Putamen (tissue), 1 donor: ENCODE results near the gene ING5.
"Not testable (repeated sequence)": the region's sequence is repeated elsewhere in the genome, so short reads cannot be mapped to it uniquely, and the experiment has no call there.

Experiments used
- DNase-seq: peaks from one replicate; pipeline ENCODE4 v3.0.0-alpha.2; 2016; ENCODE audit warnings: low spot score

Gene ING5

GRCh38 chr2:241739177-241739576 lies 37.3 kb downstream of the ING5 start:
- no peak for DNase-seq

GRCh38 chr2:241739651-241740050 lies 37.8 kb downstream of the ING5 start:
- DNase-seq: no peak

GRCh38 chr2:241741016-241741415 lies 39.2 kb downstream of the ING5 start:
- no peak for DNase-seq

GRCh38 chr2:241742320-241742939 lies 40.6 kb downstream of the ING5 start:
- no peak for DNase-seq

- DNase-seq: not testable (repeated sequence)
These were observed 41.2 kb downstream of the ING5 start for GRCh38 chr2:241743008-241743407.

GRCh38 chr2:241743620-241744019 lies 41.8 kb downstream of the ING5 start:
- no peak for DNase-seq

- no peak for DNase-seq
These were observed 42.4 kb downstream of the ING5 start for GRCh38 chr2:241744028-241744754.

- DNase-seq: no peak
These were observed 43.4 kb downstream of the ING5 start for GRCh38 chr2:241745276-241745675.

GRCh38 chr2:241746084-241746483 lies 44.2 kb downstream of the ING5 start:
- no peak for DNase-seq

- no peak for DNase-seq
These were observed 46.8 kb downstream of the ING5 start for GRCh38 chr2:241748468-241749256.

- DNase-seq: no peak
These were observed 48.4 kb downstream of the ING5 start for GRCh38 chr2:241750076-241750840.

- no peak for DNase-seq
These were observed 49.3 kb downstream of the ING5 start for GRCh38 chr2:241751152-241751551.

- DNase-seq: no peak
These were observed 49.9 kb downstream of the ING5 start for GRCh38 chr2:241751776-241752175.

GRCh38 chr2:241752253-241752652 lies 50.4 kb downstream of the ING5 start:
- DNase-seq: no peak

GRCh38 chr2:241752689-241753276 lies 50.9 kb downstream of the ING5 start:
- no peak for DNase-seq

GRCh38 chr2:241753493-241753892 lies 51.7 kb downstream of the ING5 start:
- no peak for DNase-seq

- DNase-seq: no peak
These were observed 52.2 kb downstream of the ING5 start for GRCh38 chr2:241754042-241754441.

- DNase-seq: no peak
These were observed 53.3 kb downstream of the ING5 start for GRCh38 chr2:241755166-241755565.

- DNase-seq: no peak
These were observed 53.9 kb downstream of the ING5 start for GRCh38 chr2:241755777-241756176.

GRCh38 chr2:241759067-241759807 lies 57.4 kb downstream of the ING5 start:
- DNase-seq: no peak

- not testable (repeated sequence) for DNase-seq
These were observed 58.1 kb downstream of the ING5 start for GRCh38 chr2:241759893-241760292.
